T follicular helper cell (primary cell): ENCODE measurements around the gene DNAH8.
"Not testable (repeated sequence)": the region's sequence is repeated elsewhere in the genome, so short reads cannot be mapped to it uniquely, and the experiment has no call there.

Source experiments
- DNase-seq: peaks from one replicate; pipeline ENCODE4 v3.0.0-alpha.2; 2020; ENCODE audit warnings: low read depth
- total RNA-seq, 2 experiments: gene quantifications; one replicate each; lab custom pipeline; 2026; lab: John Stamatoyannopoulos, UW

Gene DNAH8
- 0.65 to 0.84 reads per million in 2 experiments for total RNA-seq

DNA sequence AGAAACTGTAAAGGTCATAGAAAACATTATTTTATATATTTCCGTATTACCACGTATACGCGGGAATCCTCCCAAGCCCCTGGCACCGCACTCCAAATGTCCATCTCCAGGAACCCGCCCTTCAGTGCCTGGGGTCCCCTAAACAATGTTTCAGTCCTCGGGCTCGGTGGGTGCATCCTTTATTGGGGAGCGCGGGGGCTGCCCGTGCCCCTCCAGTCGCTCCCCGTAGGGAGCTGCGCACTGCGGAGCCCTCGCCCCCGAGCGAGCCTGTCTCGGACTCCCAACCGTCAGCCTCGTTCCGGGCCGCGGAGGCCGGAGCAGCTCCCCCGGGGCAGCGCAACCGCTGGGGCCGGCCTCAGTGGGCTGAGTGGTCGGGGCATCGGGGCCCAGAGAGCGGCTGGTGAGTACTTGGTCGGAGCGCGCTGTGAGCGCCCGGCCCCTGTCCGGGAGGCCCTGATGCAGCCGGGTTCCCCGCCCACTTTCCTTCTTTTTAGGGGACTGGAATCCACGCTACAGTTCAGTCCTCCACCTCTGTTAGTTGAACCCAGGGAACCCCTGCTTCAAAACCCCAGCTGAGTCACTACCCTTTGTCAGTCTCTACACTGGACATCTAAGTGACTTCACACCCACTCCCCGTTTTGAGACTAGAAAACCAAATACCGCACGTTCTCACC, at the start of gene DNAH8:
TSS of gene DNAH8 (plus strand) at position 296 of the 674 bp plus-strand sequence. CDS start 7,499 bp downstream, outside the sequence.
- DNase-seq = no peak

GRCh38 chr6:38671885-38672467, 43.1 kb upstream of the DNAH8 start:
- DNase-seq = peak; percentile 1

GRCh38 chr6:38673397-38674165, 41.5 kb upstream of the DNAH8 start:
- DNase-seq = no peak

GRCh38 chr6:38676236-38676973, 38.7 kb upstream of the DNAH8 start:
- no peak for DNase-seq

DNA sequence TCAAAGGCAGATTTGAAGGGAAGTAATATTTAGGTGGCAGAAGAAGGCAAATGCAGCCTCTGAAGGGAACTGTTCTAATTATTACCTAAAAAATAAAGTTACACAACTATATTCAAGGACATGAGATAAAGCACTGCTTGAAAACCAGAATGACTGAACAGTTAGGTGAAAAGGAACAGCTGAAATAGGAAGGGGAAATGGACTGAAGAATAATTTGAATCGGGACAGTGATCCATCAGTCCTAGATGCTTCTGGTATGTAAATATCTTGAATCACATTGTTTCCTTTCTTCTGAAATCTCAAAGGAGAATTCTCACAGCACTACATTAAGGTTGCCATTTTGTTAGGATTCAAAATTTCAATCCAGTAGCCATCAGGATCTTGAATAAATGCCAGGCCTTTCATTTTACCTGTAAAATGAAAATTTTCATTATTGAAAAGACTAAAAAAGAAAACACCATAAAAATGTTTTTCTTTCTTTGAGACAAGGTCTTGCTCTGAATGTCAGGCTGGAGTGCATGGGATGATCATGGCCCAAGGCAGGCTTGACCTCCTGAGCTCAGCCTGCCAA, 38.1 kb upstream of the DNAH8 start:
- DNase-seq = no peak

DNA sequence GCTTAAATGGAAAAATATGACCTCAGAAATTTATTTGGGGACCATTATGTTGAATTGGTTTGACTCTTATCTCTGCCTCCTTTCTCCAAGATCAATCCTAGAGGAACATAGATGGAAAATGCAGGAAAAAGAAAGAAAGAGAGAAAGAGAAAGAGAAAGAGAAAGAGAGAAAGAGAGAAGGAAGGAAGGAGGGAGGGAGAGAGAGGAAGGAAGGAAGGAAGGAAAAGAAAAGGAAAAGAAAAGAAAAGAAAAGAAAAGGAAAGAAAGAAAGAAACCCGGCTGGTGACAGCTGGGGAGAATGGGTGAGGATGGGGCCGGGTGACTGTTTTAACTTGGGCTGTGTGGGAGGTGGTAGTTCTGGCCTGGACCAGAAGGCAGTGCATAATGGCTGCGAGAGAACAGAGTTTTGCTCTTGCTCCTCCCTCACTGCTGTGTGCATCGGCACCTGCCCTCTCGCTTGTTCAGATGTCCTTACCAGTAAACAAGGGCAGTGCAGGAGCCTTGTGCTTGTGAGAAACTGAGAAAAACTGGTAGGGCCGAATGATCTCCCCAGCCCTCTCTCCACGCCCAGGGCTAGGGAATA, 36.8 kb upstream of the DNAH8 start:
- DNase-seq = no peak

DNA sequence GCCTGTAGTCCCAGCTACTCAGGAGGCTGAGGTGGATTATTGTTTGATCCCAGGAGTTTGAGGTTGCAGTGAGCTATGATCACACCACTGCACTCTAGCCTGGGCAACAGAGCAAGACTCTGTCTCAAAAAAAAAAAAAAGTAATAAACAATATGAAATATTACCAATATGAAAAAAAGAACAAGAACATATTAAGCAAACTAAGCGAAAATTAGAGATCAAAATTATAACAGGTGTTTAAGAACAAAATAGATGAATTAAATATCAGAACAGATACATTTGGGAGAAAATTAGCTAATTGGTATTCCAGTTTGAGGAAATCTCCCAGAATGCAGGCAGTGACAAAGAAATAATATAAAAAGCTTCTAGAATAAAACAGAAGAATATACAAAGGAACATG, 35.4 kb upstream of the DNAH8 start:
- DNase-seq = no peak

GRCh38 chr6:38681850-38682249, 33.3 kb upstream of the DNAH8 start:
- no peak for DNase-seq

DNA sequence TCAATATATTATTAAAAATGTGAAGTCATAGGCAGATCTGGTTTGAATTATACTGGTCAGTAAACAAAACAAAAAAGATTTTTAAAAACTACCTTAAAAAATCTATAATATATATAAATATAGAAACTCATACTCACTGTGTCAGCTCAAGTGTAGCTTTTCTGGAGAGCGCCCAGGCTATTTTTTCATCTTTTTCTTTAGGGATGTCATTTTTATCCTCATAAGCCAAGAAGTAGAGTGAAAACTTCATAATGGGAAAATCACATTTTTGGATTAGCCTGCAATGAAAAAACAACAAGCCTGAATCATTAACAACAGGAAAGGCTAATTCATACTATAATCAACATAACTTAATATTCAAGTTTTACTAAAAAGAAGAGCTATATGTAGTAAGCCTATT, 30.9 kb upstream of the DNAH8 start:
- no peak for DNase-seq

GRCh38 chr6:38684904-38685303, 30.2 kb upstream of the DNAH8 start:
- no peak for DNase-seq

DNA sequence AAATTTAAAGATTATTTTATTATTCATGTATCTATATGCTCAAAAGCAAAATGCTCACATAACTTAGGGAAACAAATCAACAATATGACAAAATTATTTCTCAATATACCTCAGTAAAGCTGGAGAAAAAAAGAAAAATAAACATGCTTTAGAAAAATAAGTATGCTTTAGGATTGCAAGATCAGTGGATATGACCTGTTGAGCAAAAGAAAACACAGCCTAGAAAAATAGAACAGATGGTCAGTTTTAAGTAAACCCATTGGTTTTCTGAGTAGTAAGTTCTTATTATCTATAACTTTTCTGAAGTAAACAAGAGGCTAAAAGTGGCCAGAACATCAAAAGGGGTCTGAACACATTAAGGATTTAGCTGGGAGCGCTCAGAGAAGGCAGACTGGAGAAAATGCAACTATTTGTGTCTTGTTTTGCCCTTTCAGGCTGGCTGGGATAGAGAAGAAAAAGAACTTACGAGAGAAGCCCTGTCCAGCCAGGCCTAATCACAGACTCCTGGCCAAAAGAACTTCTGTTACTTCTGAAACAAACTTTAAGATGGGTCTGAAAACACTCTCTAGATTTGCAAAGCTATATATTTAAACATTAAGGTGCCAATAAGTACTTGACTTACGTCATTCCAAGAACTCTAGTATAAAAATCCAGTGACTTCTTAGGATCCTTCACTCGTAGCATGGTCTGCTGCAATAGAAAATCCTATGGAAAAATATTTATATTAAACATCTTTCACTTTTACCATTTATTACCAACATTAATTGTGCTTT, 28.7 kb upstream of the DNAH8 start:
- DNase-seq = no peak

- DNase-seq = no peak
Measured at GRCh38 chr6:38687043-38687353, 28.1 kb upstream of the DNAH8 start.

DNA sequence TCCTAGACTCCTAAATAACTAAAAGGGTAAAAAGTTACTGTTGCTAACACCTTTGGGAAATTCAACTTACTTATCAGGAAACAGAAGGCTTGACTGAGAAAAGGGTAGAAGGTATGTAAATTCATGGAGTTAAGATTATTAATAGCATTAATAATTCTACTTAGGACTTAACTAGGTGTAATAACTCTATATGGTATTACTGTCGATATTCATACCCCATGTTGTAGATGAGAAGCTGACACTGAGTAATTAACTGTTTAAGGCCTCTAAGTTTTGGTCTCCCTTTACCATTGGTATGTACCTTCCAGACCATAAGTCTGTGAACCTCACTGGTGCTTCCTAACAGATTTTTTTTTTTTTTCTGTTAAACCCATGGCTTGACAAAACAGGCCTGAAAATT, 27.6 kb upstream of the DNAH8 start:
- no peak for DNase-seq

DNA sequence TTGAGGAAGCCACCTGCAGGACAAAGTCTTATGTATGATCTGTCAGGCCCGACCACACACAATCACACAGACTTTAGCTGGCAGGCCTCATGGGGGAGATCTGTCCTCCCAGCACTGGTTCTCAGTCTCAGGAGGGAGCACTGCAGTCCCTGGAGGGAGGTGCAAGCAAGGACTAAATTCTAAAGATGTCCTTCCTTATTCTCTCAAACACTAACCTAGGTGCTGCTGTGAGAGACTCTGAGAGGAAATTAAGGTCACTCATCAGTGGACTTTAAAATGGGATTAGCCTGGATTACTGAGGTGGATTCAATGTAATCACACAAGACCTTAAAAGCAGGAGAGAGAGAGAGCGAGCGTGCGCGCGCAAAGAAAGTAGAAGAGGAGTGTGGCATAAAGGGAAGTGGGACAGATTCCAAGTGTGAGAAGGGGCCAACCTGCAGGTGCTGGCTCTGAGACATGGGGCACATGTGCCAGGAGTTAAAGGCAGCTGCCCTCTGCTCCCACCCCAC, 26.5 kb upstream of the DNAH8 start:
- no peak for DNase-seq

DNA sequence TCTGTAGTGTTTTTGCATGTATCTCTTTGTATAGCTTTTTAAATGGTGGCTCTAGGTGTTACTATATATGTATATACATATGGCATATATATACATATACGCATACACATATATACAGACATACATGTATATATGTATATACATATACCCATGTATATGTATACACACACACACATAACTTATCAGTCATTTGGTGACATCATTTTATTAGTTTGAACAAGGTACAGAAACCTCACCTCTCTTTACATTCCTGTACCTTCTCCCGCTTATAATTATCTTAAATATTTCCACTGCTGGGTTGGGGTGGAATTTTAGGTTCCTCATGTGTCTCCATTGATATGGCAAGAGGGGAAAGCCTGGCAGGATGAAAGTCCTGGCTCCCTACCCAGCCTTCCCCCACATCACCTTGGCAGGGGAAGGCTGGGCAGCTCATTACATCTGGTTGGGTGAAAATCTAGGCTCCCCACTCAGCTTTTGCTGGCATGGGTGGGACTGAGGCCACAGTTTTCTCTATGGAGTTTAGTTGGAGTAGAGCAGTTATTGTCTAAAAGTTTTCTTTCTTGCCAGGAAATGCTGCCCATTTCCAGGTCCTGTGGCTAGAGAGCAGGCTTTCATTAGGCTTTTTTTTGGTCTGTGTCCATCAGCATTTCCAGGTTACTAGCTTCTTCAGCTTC, 19.7 kb upstream of the DNAH8 start:
- DNase-seq = no peak

GRCh38 chr6:38695933-38696332, 19.2 kb upstream of the DNAH8 start:
- no peak for DNase-seq

DNA sequence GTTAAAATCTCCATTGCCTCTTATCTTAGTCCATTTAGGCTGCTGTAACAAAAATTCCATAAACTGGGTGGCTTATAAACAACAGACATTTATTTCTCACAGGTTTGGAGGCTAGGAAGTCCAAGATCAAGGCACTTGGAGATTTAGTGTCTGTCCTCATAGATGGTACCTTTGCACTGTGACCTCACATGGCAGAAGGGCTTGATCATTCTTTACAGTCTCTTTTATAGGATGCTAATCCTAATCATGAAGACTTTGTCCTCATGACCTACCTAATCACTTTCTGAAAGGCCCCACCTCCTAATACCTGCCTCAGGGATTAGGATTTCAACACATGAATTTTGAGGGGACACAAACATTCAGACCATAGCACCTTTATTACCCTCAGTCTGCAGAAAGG, 18.8 kb upstream of the DNAH8 start:
- DNase-seq = no peak

DNA sequence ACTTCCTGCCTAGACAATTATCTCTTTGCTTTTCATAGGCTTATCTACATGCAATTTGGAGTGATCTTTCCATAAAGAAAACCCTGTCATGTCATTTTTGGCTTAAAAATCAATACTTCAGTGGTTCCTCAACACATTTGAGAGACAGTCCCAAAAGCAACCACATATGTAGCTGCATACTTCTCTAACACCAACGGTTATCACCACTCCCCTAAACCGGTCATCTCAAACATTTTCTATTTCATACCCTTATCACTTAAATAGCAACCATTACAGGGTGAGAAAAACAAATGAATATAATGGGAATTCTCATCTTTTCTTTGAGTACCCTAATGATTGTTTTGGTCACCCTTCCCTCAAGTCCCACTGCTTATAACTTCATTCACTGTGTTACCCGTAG, 17.3 kb upstream of the DNAH8 start:
- no peak for DNase-seq

DNA sequence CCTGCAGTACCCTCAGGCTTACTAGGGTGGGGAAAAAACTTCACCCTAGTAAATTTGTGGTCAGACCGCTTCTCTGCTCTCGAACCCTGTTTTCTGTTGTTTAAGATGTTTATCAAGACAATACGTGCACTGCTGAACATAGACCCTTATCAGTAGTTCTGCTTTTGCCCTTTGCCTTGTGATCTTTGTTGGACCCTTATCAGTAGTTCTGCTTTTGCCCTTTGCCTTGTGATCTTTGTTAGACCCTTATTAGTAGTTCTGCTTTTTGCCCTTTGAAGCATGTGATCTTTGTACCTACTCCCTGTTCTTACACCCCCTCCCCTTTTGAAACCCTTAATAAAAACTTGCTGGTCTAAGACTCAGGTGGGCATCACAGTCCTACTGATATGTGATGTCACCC, 15.4 kb upstream of the DNAH8 start:
- not testable (repeated sequence) for DNase-seq

DNA sequence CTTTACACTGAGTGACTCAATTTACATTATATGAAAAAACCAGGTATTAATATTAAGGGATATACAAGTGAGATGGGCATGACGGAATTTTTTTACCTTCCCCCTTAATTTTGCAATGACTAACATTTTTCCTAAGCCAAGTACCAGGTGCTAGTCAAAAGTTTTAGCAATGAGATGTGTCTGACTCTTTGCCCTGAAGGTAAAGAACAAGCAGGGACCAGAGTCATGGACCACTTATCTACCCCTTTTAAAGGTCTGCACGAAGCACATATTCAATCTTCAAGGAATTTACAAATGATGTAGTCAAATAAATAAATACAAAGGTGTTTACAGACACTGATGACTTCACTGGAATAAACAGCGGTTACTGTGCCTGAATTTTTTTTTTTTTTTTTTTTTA, 13.6 kb upstream of the DNAH8 start:
- DNase-seq = no peak
